SJSA1 (cell line): ENCODE data around the gene PPIE. TPM values are rescaled to one million over a fixed set of nuclear protein-coding genes. Genes with fewer than 3 reads are reported as not detected.
"Not testable (repeated sequence)": the region's sequence is repeated elsewhere in the genome, so short reads cannot be mapped to it uniquely, and the experiment has no call there.

Experiments used
- DNase-seq, 2 experiments: peaks; one replicate each; pipeline ENCODE4 v3.0.0-alpha.2; 2015 to 2020; ENCODE audit warnings: low spot score in 2 of 2, low read depth in 1 of 2
- H3K27ac ChIP-seq: fragments of 250-450 bp; sonication (Bioruptor Pico); 2 replicates; pipeline ENCODE4 v1.5.1; 2020; ENCODE audit warnings: mild to moderate bottlenecking, moderate library complexity
- H3K27me3 ChIP-seq: fragments of 250-450 bp; sonication (Bioruptor Pico); replicated peaks from 2 replicates; pipeline ENCODE4 v1.5.1; 2020; ENCODE audit warnings: mild to moderate bottlenecking, moderate library complexity
- H3K36me3 ChIP-seq: fragments of 250-450 bp; sonication (Bioruptor Pico); 2 replicates; pipeline ENCODE4 v1.5.1; 2020; ENCODE audit warnings: mild to moderate bottlenecking
- H3K4me1 ChIP-seq: fragments of 250-450 bp; sonication (Bioruptor Pico); replicated peaks from 2 replicates; pipeline ENCODE4 v1.6.1; 2021; ENCODE audit warnings: mild to moderate bottlenecking
- H3K4me3 ChIP-seq: fragments of 250-450 bp; sonication (Bioruptor Pico); 2 replicates; pipeline ENCODE4 v1.5.1; 2020; ENCODE audit warnings: mild to moderate bottlenecking
- H3K9me3 ChIP-seq: fragments of 250-450 bp; sonication (Bioruptor Pico); replicated peaks from 2 replicates; pipeline ENCODE4 v1.5.1; 2020; ENCODE audit warnings: mild to moderate bottlenecking
- total RNA-seq: library from RNA; depleted of rRNA; stranded (reverse); fragments of >200 nt; shearing (Covaris generic); gene quantifications from 2 replicates; pipeline ENCODE4 v1.2.3, GENCODE V29; 2014

The PPIE gene
- total RNA-seq, 1 experiment from 2014 or later, result 48.7 TPM

DNA sequence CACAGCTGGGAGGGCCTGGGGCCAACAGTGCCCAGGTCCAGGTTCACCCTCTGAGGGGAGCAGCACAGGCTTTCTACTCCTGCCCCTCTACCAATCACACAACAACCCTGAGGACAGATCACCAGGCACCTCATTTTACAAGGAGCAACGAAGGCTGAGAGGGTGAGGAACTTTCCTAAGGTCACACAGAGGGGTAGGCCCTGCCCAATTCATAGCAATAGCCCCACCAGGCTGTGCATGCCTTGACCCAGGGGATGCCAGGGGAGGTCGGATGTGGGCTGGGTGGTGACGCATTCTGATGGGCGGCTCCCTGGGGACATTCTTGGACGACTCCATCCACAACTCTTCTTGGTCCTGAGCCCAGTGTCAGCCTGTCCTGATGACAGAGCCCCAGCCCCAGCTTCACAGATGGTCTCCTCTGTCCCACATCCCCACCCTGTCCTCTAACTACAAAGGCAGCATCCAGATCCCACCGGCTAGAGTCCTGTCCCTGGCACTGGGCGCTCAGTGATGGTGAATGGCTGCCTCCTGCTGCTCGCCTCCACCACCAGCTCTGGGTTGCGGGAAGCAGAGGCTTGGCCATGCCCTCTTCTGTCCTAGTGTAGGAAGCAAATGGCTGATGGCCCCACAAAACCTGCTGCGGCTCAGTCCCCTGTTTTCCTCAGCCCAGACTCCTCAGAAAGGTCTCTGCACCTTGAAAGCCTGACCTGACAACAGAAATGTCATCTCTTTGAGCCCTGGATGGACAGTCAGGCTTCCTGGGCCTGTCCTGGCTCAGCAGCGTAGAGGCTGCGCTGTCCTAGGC is 47.8 kb downstream of the PPIE start:
- H3K27ac ChIP-seq, H3K4me3 ChIP-seq, DNase-seq, H3K36me3 ChIP-seq, H3K9me3 ChIP-seq, H3K4me1 ChIP-seq: not testable (repeated sequence)
- H3K27me3 ChIP-seq, result peaks cover 19% of the 10 kb centered on the region

DNA sequence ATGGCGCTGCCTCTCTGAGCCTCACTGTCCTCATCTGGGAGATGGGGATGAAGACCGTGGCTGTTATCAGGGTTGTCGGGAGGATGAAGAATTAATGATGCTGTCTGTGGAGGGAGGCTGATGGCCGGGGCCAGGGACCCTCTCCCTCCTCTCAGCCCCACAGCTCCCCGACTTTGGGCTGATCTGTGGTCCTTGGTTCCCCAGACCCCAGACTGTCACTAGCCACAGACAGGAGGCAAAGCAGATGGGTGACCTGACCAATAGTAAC is 48.4 kb downstream of the PPIE start:
- not testable (repeated sequence) for DNase-seq, H3K4me3 ChIP-seq, H3K4me1 ChIP-seq, H3K9me3 ChIP-seq, H3K36me3 ChIP-seq, H3K27ac ChIP-seq
- H3K27me3 ChIP-seq, result peaks cover 19% of the 10 kb centered on the region

DNA sequence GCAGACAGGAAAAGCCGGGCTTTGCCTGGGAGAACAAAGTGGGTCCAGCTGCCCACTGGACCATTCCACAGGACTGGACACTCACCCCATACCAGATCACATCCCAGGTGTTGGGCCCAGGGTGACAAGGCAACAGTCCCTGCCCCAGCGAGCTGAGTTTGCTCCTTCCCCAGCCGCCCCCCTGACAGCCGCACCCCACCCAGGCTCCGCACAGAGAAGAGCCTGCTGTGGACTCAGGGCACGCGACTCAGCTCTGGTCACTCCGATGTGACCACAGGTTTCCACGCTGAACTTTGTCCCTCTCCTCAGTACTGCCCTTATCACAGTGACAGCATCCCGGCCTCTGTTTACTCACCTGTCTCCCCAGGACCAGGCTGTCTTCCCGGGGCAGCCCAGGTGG is 48.8 kb downstream of the PPIE start:
- Histone ChIP-seq H3K36me3 (no peaks in the 10 kb centered on the region), H3K4me1 (peaks cover 9% of the 10 kb centered on the region), H3K27me3 (peaks cover 19% of the 10 kb centered on the region), H3K4me3 (no peak overlapping the region), H3K27ac (no peak overlapping the region), H3K9me3 (no peaks in the 10 kb centered on the region)
- no peak for DNase-seq

DNA sequence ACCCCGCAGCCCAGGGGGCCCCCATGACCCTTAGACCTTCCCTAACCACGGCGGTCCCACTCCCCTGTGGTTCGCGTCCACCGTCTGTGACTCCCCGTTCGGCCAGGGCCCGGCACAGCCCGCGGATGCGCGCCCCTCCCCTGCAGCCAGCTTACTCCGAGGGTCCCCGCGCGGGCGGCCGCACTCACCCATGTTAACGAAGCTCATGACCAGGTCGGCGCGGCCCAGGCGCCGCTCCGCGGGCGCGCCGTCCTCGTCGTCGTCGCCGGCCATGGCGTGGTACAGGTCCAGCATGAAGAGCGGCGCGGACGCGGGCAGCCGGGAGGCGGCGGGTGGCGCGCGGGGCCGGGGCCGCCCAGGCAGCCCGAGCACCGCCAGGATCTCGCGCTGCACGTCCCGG is 49.3 kb downstream of the PPIE start:
- not testable (repeated sequence) for H3K36me3 ChIP-seq, DNase-seq, H3K9me3 ChIP-seq, H3K4me3 ChIP-seq, H3K4me1 ChIP-seq, H3K27ac ChIP-seq
- peaks cover 19% of the 10 kb centered on the region for H3K27me3 ChIP-seq

DNA sequence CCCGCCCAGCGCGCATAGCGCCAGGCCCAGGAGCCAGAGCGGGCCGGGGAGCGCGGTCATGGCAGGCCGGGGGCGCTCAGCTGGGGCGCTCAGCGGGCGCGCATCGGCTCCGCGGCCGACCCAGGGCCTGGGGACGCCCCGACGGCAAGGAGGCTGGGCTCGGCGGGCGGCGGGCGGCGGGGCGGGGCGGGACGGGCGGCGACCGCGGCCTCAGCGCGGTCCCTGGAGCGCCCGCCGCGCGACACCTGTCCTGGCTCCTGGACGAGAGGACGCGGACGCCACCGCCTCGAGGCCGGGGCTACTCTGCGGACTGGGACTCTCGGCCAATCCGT is 49.7 kb downstream of the PPIE start:
- peak overlapping the region; percentile 51 for H3K4me3 ChIP-seq

DNA sequence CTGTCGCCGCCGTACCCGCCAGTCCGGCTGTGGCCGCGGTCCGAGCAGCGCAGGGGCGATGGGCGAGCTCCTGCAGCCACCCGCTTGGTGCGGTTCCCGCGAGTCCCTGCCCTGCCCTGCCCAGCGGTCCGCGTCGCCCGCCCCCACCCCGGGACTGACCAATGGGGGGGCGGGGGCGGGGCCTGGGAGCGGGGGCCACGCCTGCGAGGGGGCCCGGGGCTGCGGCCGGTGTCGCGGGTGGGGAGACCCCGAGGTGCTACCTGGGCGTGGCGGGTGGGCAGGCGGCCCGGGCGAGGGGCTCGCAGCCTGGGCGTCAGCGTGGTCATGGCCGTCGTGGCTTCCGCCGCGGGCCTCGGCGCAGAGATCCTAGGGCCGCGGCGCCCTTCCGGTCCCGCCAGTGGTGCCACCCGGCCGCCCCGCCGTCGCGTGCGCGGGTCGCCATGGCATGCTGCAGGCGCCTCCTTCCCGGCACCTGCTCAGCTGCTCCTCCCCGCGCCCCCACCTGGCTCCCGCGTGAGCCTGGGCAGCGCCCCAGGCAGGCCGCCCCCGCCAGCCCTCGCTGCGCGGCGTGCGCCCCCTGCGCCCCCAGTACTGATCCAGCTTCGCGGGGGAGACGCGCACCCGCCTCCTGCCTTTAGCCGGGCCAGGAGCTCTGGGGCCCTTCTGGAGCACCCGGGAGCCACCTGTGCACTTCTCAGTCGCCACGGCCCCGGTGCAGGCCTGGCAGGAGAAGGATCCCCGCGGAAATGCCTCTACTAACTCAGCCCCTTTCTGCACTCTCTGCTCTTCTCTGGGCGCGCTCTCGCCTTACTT is 50.3 kb downstream of the PPIE start, which contains the start of gene BMP8B:
BMP8B (minus strand) TSS at position 108 of the 813 bp plus-strand sequence. CDS start 380 bp downstream, outside the sequence.
- Histone ChIP-seq H3K27me3 (peaks cover 19% of the 10 kb centered on the region), H3K36me3 (no peaks in the 10 kb centered on the region), H3K4me1 (peaks cover 9% of the 10 kb centered on the region), H3K4me3 (peak within 1 kb of the TSS; percentile 51), H3K9me3 (no peaks in the 10 kb centered on the region), H3K27ac (no peak within 1 kb of the TSS)
- DNase-seq, result peak; percentile 24 to 59

More for the DNA sequence above, 49.7 kb downstream of the PPIE start:
- DNase-seq, result no peak
- no peaks in the 10 kb centered on the region for H3K9me3 ChIP-seq
- H3K36me3 ChIP-seq, result no peaks in the 10 kb centered on the region
- H3K4me1 ChIP-seq, result peaks cover 9% of the 10 kb centered on the region
- H3K27ac ChIP-seq, result no peak overlapping the region
- H3K27me3 ChIP-seq, result peaks cover 19% of the 10 kb centered on the region

DNA sequence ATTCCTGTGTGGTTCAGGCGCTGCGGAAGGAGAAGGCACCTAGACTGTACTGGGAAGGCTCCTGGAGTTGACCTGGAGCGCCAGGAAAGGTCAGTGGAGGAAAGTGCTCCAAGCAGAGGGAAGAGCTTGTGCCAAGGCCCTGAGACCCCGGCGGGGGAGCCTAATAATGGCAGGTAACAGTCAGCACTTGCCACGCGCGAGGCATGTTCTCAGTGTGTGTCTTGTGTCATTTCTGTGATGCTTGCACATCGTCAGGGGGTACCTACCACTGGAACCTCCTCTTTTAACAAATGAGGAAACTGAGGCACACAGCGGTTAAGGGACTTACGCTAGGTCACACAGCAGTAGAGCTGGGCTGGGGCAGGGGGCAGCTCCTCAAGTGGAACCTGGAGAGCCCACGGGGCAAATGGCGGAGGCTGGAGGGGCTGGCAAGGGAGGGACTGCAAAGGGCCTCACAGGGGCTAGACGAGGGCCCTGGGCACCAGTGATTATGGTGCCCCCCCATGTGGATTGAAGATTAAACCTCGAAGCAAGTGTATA is 51.0 kb downstream of the PPIE start:
- Histone ChIP-seq H3K4me1 (peaks cover 9% of the 10 kb centered on the region), H3K27me3 (peaks cover 19% of the 10 kb centered on the region), H3K4me3 (no peak overlapping the region), H3K9me3 (no peaks in the 10 kb centered on the region), H3K27ac (no peak overlapping the region), H3K36me3 (no peaks in the 10 kb centered on the region)
- DNase-seq, result no peak

DNA sequence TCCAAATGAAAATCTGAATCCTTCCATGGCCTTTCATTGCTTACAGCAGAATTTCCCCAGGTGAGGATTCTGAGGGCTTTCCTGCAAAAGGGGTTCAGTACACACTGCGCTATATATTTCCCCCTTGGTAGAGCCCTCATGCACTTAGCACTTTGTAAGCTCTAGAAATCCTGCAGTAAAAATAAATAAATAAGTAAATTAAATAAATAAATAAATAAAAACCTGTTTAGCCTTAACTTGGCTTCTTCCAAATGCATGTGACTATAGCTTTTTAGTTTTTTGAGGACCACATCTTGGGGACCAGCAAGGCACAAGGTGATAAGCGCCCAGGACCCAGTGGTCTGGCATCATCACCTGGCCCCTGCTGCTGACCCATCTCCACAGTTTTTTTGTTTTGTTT is 53.2 kb downstream of the PPIE start:
- H3K9me3 ChIP-seq, result no peaks in the 10 kb centered on the region
- H3K27ac ChIP-seq, result no peak overlapping the region
- H3K36me3 ChIP-seq, result no peaks in the 10 kb centered on the region
- H3K4me1 ChIP-seq, result peaks cover 9% of the 10 kb centered on the region
- no peak for DNase-seq
- H3K27me3 ChIP-seq, result peaks cover 19% of the 10 kb centered on the region
- no peak overlapping the region for H3K4me3 ChIP-seq

DNA sequence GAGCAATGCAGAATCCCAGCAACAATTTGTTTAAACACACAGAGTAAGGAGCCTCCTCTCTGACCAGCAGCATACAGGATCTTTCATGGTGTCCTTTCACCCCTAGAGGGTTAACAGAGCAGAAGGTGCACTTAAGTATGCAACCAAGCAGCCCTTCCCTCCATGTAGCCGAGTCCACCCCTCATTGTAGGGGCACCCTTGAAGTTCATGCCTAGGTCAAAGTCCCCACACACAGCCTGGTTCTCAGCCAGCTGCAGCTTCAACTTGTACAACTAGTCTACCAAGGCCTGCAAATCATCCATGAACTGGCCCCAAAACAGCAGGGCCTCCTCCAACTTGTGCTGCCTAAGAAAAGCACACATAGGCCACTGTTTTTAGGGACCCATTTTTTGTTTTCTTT is 57.0 kb downstream of the PPIE start:
- H3K27ac ChIP-seq, result no peak overlapping the region
- no peak for DNase-seq
- no peaks in the 10 kb centered on the region for H3K36me3 ChIP-seq
- H3K9me3 ChIP-seq, result no peaks in the 10 kb centered on the region
- no peak overlapping the region for H3K4me3 ChIP-seq
- H3K4me1 ChIP-seq, result peaks cover 19% of the 10 kb centered on the region
- no peaks in the 10 kb centered on the region for H3K27me3 ChIP-seq

DNA sequence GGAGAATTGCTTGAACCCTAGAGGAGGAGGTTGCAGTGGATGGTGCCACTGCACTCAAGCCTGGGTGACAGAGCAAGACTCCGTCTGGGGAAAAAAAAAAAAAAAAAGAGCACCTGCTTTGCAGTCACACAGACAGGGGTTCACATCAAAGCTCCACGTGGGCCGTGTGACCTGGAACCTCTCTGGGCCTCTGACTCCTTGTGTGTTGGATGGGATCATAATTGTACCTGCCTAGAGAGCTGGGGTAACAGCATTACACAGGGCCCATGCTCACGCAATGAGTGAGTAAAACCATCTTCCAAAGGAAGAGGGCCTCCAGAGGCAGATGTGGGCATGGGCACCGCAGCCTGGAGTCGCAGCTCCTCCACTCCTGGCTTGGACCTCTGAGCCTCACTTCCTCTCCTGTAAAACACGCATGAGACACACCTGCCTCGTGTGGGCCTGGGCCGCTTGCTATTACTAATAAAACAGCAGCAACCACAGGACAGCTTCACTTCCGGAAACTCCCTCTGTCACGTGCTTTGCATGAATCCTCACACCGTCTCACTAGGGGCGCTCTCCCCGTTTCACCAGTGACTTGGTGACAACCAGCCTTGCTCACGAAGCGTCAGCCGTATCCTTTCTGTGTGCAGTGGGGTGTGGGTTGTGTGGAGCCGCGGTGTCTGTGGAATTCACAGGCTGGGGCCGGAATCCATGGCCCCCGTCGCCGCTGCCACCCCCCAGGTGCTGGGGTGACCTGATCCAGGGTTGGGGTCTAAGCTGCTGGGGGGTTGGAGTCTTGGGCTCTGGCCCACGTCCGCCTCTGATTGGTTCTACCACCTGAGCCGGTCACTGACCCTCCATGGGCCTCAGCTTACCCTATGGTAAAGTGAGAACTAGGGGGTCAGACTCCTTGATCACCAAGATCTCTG is 60.4 kb downstream of the PPIE start:
- H3K36me3 ChIP-seq, H3K4me3 ChIP-seq, H3K9me3 ChIP-seq, H3K27me3 ChIP-seq: not testable (repeated sequence)
- Histone ChIP-seq H3K4me1 (peaks cover 23% of the 10 kb centered on the region), H3K27ac (peak overlapping the region; percentile 14; the same call in 1 of the 2 replicates)
- peak in 1 of 2 experiments; percentile 58 for DNase-seq

DNA sequence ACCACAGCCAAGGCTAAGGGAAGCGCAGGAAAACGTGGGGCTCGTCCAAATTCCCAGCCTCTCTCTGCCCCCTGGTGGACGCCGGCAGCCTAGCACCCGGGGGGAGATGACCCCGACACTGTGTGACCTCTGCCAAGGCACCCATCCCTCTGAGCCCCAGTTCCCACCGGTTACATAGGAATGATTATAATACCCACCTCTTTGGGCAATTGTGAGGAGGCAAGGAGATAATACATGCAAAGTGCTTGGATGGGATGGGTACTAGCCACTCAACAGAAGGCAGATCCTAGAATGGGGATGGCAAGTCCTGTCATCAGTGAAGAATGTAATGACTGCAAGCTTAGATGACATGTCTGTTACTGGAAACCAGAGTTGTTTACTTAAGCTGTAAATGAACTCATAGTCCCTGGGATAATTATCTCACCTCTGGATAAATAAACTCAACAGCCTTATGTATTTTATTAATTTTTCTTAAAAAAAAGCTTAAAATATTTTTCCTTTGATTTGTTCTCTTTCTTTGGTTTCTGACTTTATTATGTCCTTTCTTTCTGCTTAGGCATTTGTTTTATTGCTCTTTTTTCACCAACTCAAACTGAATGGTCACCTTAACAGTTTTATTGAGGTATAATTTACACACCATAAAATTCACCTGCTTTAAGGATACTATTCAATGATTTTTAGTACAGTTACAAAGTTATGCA is 61.2 kb downstream of the PPIE start:
- peak; percentile 72 to 86 for DNase-seq
- Histone ChIP-seq H3K4me3 (no peak overlapping the region), H3K27me3 (no peaks in the 10 kb centered on the region), H3K36me3 (no peaks in the 10 kb centered on the region), H3K9me3 (no peaks in the 10 kb centered on the region), H3K27ac (peak overlapping the region; percentile 14), H3K4me1 (peaks cover 23% of the 10 kb centered on the region)

DNA sequence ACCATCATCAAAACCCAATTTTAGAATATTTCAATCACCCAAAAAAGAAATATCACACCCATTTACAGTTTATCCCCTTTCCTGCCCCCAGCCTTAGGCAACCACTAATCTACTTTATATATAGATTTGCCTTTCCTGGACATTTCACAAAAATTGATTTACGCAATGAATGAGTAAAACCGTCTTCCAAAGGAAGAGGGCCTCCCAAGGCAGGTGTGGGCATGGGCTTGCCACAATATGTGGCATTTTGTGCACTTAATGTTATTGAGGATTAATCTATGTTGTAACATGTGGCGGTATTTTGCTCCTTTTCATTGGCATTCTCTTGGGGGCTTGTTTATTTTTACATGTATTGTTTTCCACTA is 61.8 kb downstream of the PPIE start:
- peaks cover 23% of the 10 kb centered on the region for H3K4me1 ChIP-seq
- DNase-seq, result no peak
- H3K27ac ChIP-seq, result no peak overlapping the region
- H3K4me3 ChIP-seq, result no peak overlapping the region
- no peaks in the 10 kb centered on the region for H3K9me3 ChIP-seq
- H3K36me3 ChIP-seq, result no peaks in the 10 kb centered on the region
- no peaks in the 10 kb centered on the region for H3K27me3 ChIP-seq
